Large intestine (tissue), 3 donors: ENCODE results near the gene APLP2. TPM values are rescaled to one million over a fixed set of nuclear protein-coding genes. Genes with fewer than 3 reads are reported as not detected.

ENCODE experiments used
- DNase-seq, 2 donors: peaks; one replicate each; pipeline versions ENCODE4 v3.0.0 to v3.0.0-alpha.2; 2013
- H3K27ac ChIP-seq: one replicate; pipeline ENCODE4 v1.5.1; 2013; ENCODE audit warnings: low read length
- H3K27me3 ChIP-seq: 2 replicates; pipeline ENCODE4 v1.6.1; 2013; ENCODE audit warnings: low read length; ENCODE audit not compliant: control insufficient read depth, insufficient read depth
- H3K36me3 ChIP-seq: 2 replicates; pipeline ENCODE4 v1.6.1; 2013; ENCODE audit warnings: low read length; ENCODE audit not compliant: control insufficient read depth, insufficient read depth
- H3K4me1 ChIP-seq: one replicate; pipeline ENCODE4 v1.6.1; 2013; ENCODE audit warnings: low read length; ENCODE audit not compliant: control insufficient read depth, insufficient read depth
- H3K4me3 ChIP-seq: one replicate; pipeline ENCODE4 v1.5.1; 2013; ENCODE audit warnings: low read length
- H3K9me3 ChIP-seq: one replicate; pipeline ENCODE4 v1.6.1; 2013; ENCODE audit warnings: mild to moderate bottlenecking, low read depth, low read length, moderate library complexity; ENCODE audit not compliant: control insufficient read depth
- whole genome bisulfite sequencing: methylation state at CpG from one replicate; pipeline ENCODE4 v1.1.5; 2013; ENCODE audit warnings: low lambda C conversion rate; ENCODE audit not compliant: insufficient coverage; 5-methylcytosine and 5-hydroxymethylcytosine counted together
- polyA plus RNA-seq: library from polyadenylated mRNA; unstranded; fragments of 120-200 nt; gene quantifications from one replicate; pipeline ENCODE4 v1.2.1, GENCODE V29; 2013

Gene APLP2
- polyA plus RNA-seq, 1 donor: 403 TPM

DNA sequence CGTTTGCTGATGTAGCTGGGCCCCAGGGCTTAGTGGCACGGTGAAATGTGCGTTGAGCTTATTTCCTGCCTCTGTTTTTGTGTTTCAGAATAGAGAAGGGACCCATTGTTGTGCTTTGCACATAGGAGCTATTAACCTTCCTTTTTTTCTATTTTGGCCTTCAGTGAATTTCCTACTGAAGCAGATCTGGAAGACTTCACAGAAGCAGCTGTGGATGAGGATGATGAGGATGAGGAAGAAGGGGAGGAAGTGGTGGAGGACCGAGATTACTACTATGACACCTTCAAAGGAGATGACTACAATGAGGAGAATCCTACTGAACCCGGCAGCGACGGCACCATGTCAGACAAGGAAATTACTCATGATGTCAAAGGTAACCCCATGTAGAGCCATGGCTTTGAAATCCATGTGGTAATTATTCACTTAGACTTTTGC lies 52.5 kb downstream of the APLP2 start:
- H3K4me1 ChIP-seq: peaks cover 38% of the 10 kb centered on the region
- H3K27me3 ChIP-seq: no peaks in the 10 kb centered on the region
- H3K27ac ChIP-seq: no peak overlapping the region
- no peak overlapping the region for H3K4me3 ChIP-seq
- 82% methylated on average over 3 of the region's 7 CpGs for WGBS
- peaks cover 57% of the 10 kb centered on the region for H3K36me3 ChIP-seq
- DNase-seq: no peak
- no peaks in the 10 kb centered on the region for H3K9me3 ChIP-seq

DNA sequence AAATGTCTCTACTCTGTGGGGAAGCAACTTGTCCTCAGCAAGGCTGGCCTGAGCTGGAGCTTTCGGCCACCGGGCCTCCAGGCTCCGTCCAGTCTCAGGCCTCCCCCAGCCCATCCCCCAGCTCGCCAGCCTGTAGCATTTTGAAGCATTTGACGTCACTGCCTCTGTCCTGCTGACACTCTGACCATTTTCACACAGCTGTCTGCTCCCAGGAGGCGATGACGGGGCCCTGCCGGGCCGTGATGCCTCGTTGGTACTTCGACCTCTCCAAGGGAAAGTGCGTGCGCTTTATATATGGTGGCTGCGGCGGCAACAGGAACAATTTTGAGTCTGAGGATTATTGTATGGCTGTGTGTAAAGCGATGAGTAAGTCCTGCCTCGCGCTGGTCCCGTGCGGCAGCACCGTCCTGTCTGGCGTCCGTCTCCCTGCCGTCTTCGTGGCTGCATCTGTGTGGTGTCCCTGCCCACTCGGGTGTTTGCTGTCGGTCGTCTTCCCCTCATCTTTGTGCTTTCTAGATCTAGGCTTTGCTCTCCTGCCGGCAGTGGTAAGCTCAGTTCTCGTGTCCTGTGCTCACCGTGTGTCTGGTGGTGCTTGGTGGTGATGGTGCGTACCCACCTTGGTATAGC lies 53.8 kb downstream of the APLP2 start:
- Histone ChIP-seq H3K27me3 (no peaks in the 10 kb centered on the region), H3K4me1 (peaks cover 49% of the 10 kb centered on the region), H3K4me3 (no peak overlapping the region), H3K27ac (peak overlapping the region; percentile 53), H3K9me3 (no peaks in the 10 kb centered on the region), H3K36me3 (peaks cover 62% of the 10 kb centered on the region)
- DNase-seq: no peak
- WGBS: no CpG with 5 or more reads among the region's 32 CpGs

DNA sequence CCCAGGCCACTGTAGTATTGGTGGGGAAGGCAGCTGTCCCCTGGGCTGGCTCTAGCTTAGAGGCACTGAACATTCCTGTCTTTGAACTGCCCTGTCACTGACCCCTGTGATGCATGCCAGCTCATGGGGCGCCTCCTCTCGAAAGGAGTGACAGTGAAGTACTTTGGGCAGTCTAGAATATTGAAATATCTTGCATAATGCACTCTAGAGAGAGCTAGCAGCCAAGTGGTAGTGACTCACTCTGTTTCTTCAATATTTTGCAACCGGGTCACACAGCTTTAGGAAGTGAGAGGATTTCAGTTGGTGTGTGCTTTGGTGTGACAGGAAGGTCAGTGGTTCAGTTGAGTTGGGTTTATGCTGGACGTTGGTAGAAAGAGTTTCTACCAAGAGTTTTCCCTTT lies 54.4 kb downstream of the APLP2 start:
- H3K4me1 ChIP-seq: peaks cover 52% of the 10 kb centered on the region
- H3K36me3 ChIP-seq: peaks cover 67% of the 10 kb centered on the region
- H3K27me3 ChIP-seq: no peaks in the 10 kb centered on the region
- peak; percentile 65 to 74 for DNase-seq
- peak overlapping the region; percentile 93 for H3K27ac ChIP-seq
- no peaks in the 10 kb centered on the region for H3K9me3 ChIP-seq
- WGBS: no CpG with 5 or more reads among the region's 4 CpGs
- no peak overlapping the region for H3K4me3 ChIP-seq

DNA sequence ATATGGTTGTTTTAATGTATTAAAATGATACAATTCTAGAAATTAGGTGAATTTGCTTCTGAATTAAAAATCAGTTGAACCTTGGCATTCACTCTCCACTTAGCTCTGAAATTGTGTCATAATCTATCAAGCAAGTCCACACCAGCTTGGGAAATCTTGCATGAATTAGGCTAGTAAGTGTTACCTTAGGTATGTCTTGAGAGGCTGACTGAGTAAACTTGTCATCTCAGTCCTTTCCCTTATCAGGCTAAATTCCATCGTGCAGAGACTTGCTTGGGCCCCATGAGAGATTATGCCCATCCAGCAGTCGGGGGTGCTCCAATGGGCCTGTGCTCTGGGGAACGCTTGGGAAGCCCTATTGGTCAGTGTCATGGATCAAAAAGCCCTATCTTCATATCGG lies 55.9 kb downstream of the APLP2 start:
- DNase-seq: peak; percentile 50 to 55
- H3K4me3 ChIP-seq: no peak overlapping the region
- H3K9me3 ChIP-seq: no peaks in the 10 kb centered on the region
- H3K27me3 ChIP-seq: no peaks in the 10 kb centered on the region
- H3K4me1 ChIP-seq: peaks cover 46% of the 10 kb centered on the region
- peaks cover 79% of the 10 kb centered on the region for H3K36me3 ChIP-seq
- peak overlapping the region; percentile 93 for H3K27ac ChIP-seq
- WGBS: no CpG with 5 or more reads among the region's 4 CpGs

DNA sequence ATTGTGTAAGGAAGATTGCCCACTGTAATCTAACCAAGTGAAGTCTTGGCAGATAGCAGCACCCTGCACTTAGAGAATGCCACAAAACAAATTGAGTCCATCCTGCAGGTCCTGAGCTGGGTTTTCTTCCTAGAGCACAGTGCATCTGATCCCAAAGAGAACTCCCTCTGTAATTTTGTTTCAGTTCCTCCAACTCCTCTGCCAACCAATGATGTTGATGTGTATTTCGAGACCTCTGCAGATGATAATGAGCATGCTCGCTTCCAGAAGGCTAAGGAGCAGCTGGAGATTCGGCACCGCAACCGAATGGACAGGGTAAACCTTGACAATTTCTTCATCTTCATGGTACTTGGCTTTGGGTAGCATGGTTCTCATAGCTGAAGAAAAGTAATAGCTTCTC lies 56.8 kb downstream of the APLP2 start:
- Histone ChIP-seq H3K27me3 (no peaks in the 10 kb centered on the region), H3K4me1 (peaks cover 43% of the 10 kb centered on the region), H3K27ac (peak overlapping the region; percentile 93), H3K9me3 (no peaks in the 10 kb centered on the region), H3K4me3 (no peak overlapping the region), H3K36me3 (peaks cover 83% of the 10 kb centered on the region)
- no CpG with 5 or more reads among the region's 5 CpGs for WGBS
- DNase-seq: no peak

DNA sequence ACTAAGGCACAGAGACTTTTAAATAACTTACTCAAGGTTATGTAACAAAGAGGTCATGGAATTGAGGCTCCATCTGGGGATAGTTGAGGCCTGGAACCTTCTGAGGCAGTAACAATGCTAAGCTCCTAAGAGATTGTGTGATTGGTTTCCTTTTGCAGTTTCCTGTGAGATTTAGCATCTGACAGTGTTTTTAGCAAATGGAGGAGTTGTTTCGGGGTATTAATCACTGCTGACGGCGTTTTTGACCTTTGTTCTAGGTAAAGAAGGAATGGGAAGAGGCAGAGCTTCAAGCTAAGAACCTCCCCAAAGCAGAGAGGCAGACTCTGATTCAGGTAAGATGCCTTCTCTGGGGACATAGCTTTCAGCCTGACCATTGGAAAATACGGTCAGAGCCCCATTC lies 57.8 kb downstream of the APLP2 start:
- Histone ChIP-seq H3K27ac (peak overlapping the region; percentile 93), H3K4me1 (peaks cover 43% of the 10 kb centered on the region)
- WGBS: no CpG with 5 or more reads among the region's 4 CpGs

DNA sequence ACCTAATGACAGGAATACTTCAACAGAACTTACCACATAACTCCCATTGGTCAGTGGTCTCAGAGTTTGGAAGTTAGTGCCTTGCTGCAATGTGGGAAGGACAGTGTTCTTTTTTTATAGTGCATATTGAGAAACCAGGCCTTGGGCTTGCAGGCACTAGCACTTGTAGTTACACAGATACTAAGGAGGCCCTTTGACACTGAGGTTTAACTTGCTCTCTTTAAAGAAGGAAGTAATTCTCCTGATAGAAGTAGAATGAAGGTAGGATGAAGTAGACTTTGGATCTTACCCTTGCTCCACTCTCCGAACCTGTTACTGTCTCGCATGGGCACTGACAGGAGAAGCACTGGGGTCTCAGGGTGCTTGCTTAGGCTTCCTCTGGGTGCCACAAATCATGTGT lies 58.9 kb downstream of the APLP2 start:
- Histone ChIP-seq H3K27me3 (no peaks in the 10 kb centered on the region), H3K36me3 (peaks cover 74% of the 10 kb centered on the region), H3K4me3 (peak overlapping the region; percentile 5), H3K4me1 (peaks cover 43% of the 10 kb centered on the region), H3K9me3 (no peaks in the 10 kb centered on the region), H3K27ac (peak overlapping the region; percentile 93)
- WGBS: no CpG with 5 or more reads among the region's 2 CpGs
- peak; percentile 74 to 87 for DNase-seq

More for the DNA sequence above, 57.8 kb downstream of the APLP2 start:
- H3K4me3 ChIP-seq: no peak overlapping the region
- DNase-seq: peak in 1 of 2 donors; percentile 74
- no peaks in the 10 kb centered on the region for H3K27me3 ChIP-seq
- no peaks in the 10 kb centered on the region for H3K9me3 ChIP-seq
- peaks cover 78% of the 10 kb centered on the region for H3K36me3 ChIP-seq

DNA sequence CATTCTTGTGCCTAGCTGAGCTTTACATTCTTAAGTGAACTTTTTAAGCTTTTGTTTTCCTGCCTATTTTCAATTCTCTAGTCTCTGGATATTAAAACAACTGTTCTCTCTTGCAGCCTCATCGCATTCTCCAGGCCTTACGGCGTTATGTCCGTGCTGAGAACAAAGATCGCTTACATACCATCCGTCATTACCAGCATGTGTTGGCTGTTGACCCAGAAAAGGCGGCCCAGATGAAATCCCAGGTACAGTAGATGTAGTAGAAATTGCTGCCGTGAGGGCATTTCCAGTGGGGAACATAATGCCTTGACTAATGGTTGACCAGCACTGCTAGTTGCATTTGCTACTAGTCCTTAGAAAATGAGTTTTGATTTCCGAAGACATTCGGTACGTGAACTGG lies 60.2 kb downstream of the APLP2 start:
- peak overlapping the region; percentile 93 for H3K27ac ChIP-seq
- H3K36me3 ChIP-seq: peaks cover 74% of the 10 kb centered on the region
- DNase-seq: peak in 1 of 2 donors; percentile 31
- 89% methylated on average over 8 of the region's 11 CpGs for WGBS
- H3K4me3 ChIP-seq: no peak overlapping the region
- H3K4me1 ChIP-seq: peaks cover 36% of the 10 kb centered on the region
- H3K9me3 ChIP-seq: no peaks in the 10 kb centered on the region
- no peaks in the 10 kb centered on the region for H3K27me3 ChIP-seq

DNA sequence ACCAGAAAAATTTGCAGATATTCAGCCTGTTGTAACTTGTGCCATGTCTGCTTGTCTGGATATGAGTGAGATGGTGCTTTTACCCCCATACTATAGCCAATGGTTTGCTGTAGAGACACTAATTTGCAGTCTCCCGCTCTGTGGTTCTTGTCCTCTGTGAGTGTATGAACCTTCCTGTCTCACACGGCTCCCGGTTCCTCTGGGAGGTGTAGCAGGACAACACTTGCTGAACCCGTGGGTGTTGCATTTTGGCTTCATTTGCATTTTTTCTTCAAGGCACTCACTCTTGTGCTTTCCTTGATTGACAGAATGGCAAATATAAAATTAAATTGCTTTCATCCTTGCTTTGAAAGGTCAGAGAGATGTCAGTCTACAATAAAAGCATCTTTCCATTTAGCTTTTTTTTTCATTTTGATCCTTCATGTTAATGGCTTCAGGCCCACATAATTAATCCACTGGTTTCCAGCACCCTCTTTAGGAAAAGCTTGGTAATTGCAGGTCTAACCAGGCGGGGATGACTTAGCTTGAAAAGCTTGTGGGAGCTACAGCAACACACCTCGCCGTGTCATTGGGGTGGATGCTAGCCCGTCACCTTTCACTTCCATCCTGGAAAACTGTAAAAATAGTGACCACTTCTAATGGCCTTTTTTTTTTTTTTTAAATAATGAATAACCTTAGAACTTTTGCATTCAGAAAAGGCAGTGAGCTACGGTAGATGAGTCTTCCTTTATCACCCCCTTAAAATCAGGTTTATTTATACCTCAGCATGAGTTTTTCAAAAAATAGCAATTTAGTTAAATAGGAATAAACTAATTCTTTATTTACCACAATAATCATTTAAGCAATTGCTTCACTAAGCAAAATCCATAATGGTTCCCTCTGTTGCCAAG lies 62.5 kb downstream of the APLP2 start:
- H3K4me1 ChIP-seq: peaks cover 15% of the 10 kb centered on the region
- no peaks in the 10 kb centered on the region for H3K27me3 ChIP-seq
- no peaks in the 10 kb centered on the region for H3K9me3 ChIP-seq
- no peak overlapping the region for H3K4me3 ChIP-seq
- H3K36me3 ChIP-seq: peaks cover 81% of the 10 kb centered on the region
- peak; percentile 62 for DNase-seq
- H3K27ac ChIP-seq: no peak overlapping the region
- 90% methylated on average over 2 of the region's 9 CpGs for WGBS

DNA sequence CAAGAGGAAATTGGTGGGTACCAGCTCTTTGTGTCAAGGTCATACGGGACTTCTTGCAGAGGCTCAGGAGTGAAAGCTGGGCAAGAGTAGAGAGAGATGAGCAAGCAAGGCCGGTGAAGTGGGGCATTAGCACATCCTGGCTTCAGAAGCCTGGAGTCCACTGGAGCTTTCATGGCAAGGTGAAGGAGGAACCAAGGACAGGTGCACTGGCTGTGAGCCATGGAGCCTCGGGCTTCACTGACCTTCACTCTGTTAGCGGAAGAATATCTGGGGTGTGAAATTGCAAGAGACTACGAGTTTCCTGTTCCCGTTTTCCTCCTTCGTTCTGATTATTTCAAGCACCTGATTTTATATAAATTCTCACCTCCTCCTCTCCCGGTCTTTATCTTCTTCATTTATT lies 64.0 kb downstream of the APLP2 start:
- Histone ChIP-seq H3K36me3 (peaks cover 81% of the 10 kb centered on the region), H3K4me3 (no peak overlapping the region), H3K27me3 (no peaks in the 10 kb centered on the region), H3K27ac (no peak overlapping the region), H3K9me3 (no peaks in the 10 kb centered on the region), H3K4me1 (peaks cover 5% of the 10 kb centered on the region)
- 100% methylated on average over 2 of the region's 8 CpGs for WGBS
- DNase-seq: no peak
